ENCODE results near the gene FAM124B. TPM values are rescaled to one million over a fixed set of nuclear protein-coding genes. Genes with fewer than 3 reads are reported as not detected.

FAM124B gene
- polyA plus RNA-seq, 1 of the 3 experiments (the other 2 are of a cell fraction), result not detected

- ChIA-PET CTCF (interaction anchor here (1.0 to 4.1 kb wide), 2 partner anchors 10 to 409 kb away, joined by 3 to 24 read pairs; no protein-coding TSS in a partner anchor), POLR2A (no interaction called here)
- H3K9me2 ChIP-seq, result no peaks in the 10 kb centered on the region
- H3K36me3 ChIP-seq (replicated peaks in 1 of 2; ENCODE audit: control insufficient read depth in 1 of 2, insufficient read depth in 2 of 2, low read length in 1 of 2), result no peaks in the 10 kb centered on the region
- WGBS (ENCODE audit: low lambda C conversion rate), result 72% methylated on average over 4 of the region's 4 CpGs
- no peaks in the 10 kb centered on the region for H4K20me1 ChIP-seq (ENCODE audit: insufficient read depth)
- H3K9me3 ChIP-seq, result no peaks in the 10 kb centered on the region
- H3K9ac ChIP-seq, result no peak overlapping the region
- no peaks in the 10 kb centered on the region for H3K27me3 ChIP-seq (ENCODE audit: insufficient read depth)
- no peak for DNase-seq
- H2AFZ ChIP-seq (ENCODE audit: low read depth), result no peak overlapping the region
- H3K79me2 ChIP-seq (ENCODE audit: insufficient read depth), result no peaks in the 10 kb centered on the region
- H3K4me2 ChIP-seq, result no peak overlapping the region
- H3K27ac ChIP-seq (ENCODE audit: low read depth in 2 of 2, low read length in 1 of 2), result no peak overlapping the region
- TF ChIP-seq MEF2A (IDR thresholded peaks at IDR 0.05; ENCODE audit: borderline replicate concordance, low read depth) (no peak), ELF1 (IDR thresholded peaks at IDR 0.05) (no peak), TCF12 (IDR thresholded peaks at IDR 0.05) (no peak), RCOR1 (IDR thresholded peaks at IDR 0.05; ENCODE audit: low read length) (no peak), JUND (IDR thresholded peaks at IDR 0.05) (no peak), YY1 (IDR thresholded peaks at IDR 0.05; ENCODE audit: low read depth) (no peak), PBX3 (IDR thresholded peaks at IDR 0.05) (no peak), MAX (IDR thresholded peaks at IDR 0.05; ENCODE audit: low read depth) (no peak), POLR2AphosphoS5 (IDR thresholded peaks at IDR 0.05; ENCODE audit: low read depth, low read length) (no peak), FOXJ3 (CRISPR knock-in tag; IDR thresholded peaks at IDR 0.05) (no peak), CTCF (IDR thresholded peaks at IDR 0.05) (no peak), EZH2phosphoT487 (IDR thresholded peaks at IDR 0.05; ENCODE audit: borderline replicate concordance, low read depth) (no peak)
- H3K4me1 ChIP-seq (ENCODE audit: control insufficient read depth in 1 of 2, insufficient read depth in 2 of 2, low read depth in 1 of 2, low read length in 1 of 2), result peaks cover 0 to 8% of the 10 kb centered on the region in 2 experiments; a peak in 2 of 4 replicates
- H3F3A ChIP-seq (replicated peaks; ENCODE audit: insufficient read depth), result no peaks in the 10 kb centered on the region
- H3K4me3 ChIP-seq (ENCODE audit: low read depth in 2 of 2, low read length in 1 of 2), result no peak overlapping the region
Measured at GRCh38 chr2:224379172-224379571, 22.7 kb downstream of the FAM124B start.

- TF ChIP-seq RXRA (IDR thresholded peaks at IDR 0.05; ENCODE audit: borderline replicate concordance, low read depth), result no peak
- TF ChIP-seq FOSL2 (IDR thresholded peaks at IDR 0.05; ENCODE audit: borderline replicate concordance, low read depth), result no peak
- TF ChIP-seq CTCF (IDR thresholded peaks at IDR 0.05), result no peak
- no peak for TF ChIP-seq TEAD4 (IDR thresholded peaks at IDR 0.05; ENCODE audit: borderline replicate concordance, insufficient read depth)
- TF ChIP-seq GATA2 (CRISPR knock-in tag; IDR thresholded peaks at IDR 0.05), result no peak
- TF ChIP-seq REST (IDR thresholded peaks at IDR 0.05; ENCODE audit: low read depth, low read length), result no peak
- TF ChIP-seq SIN3A (IDR thresholded peaks at IDR 0.05; ENCODE audit: borderline replicate concordance, low read depth, low read length), result no peak
- WGBS (ENCODE audit: low lambda C conversion rate), result 74% methylated on average over 1 of the region's 1 CpG
Measured at GRCh38 chr2:224378701-224379097, 23.2 kb downstream of the FAM124B start.

More at GRCh38 chr2:224378701-224379097, 23.2 kb downstream of the FAM124B start:
- Histone ChIP-seq H3F3A (replicated peaks; ENCODE audit: insufficient read depth) (no peaks in the 10 kb centered on the region), H2AFZ (ENCODE audit: low read depth) (no peak overlapping the region), H4K20me1 (ENCODE audit: insufficient read depth) (no peaks in the 10 kb centered on the region), H3K9me2 (no peaks in the 10 kb centered on the region), H3K4me1 (ENCODE audit: control insufficient read depth in 1 of 2, insufficient read depth in 2 of 2, low read depth in 1 of 2, low read length in 1 of 2) (peaks cover 0 to 8% of the 10 kb centered on the region in 2 experiments; a peak in 2 of 4 replicates), H3K36me3 (replicated peaks in 1 of 2; ENCODE audit: control insufficient read depth in 1 of 2, insufficient read depth in 2 of 2, low read length in 1 of 2) (no peaks in the 10 kb centered on the region), H3K9me3 (no peaks in the 10 kb centered on the region), H3K79me2 (ENCODE audit: insufficient read depth) (no peaks in the 10 kb centered on the region), H3K27me3 (ENCODE audit: insufficient read depth) (no peaks in the 10 kb centered on the region), H3K4me2 (no peak overlapping the region), H3K4me3 (ENCODE audit: low read depth in 2 of 2, low read length in 1 of 2) (no peak overlapping the region), H3K27ac (ENCODE audit: low read depth in 2 of 2, low read length in 1 of 2) (no peak overlapping the region; a peak in 1 of 4 replicates), H3K9ac (no peak overlapping the region)
- DNase-seq, result no peak
- POLR2A ChIA-PET, result no interaction called here
- CTCF ChIA-PET, result interaction anchor here (4.1 kb wide), 1 partner anchor 10 kb away, joined by 24 read pairs; no protein-coding TSS in a partner anchor
